ENCODE results near the gene KBTBD8.

DNA sequence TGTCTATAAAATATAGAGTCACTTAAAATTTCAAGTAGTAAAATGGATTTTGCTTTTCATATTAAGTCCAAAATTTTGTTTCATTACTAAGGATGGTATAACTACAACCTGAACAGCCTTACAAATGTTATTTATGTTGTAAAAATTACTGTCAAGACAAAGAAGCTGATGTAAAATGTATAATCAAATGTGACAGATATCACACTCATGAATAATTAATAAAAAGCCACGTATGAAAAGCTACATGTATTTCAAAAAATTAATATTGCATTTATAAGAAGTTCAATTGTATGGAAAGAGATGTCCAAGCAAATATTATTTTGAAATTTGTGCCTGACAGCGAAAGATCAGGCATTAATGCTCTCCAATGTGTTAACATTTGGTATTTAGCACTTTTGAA lies 48.9 kb downstream of the KBTBD8 start:
- TF ChIP-seq, protein P1, sequence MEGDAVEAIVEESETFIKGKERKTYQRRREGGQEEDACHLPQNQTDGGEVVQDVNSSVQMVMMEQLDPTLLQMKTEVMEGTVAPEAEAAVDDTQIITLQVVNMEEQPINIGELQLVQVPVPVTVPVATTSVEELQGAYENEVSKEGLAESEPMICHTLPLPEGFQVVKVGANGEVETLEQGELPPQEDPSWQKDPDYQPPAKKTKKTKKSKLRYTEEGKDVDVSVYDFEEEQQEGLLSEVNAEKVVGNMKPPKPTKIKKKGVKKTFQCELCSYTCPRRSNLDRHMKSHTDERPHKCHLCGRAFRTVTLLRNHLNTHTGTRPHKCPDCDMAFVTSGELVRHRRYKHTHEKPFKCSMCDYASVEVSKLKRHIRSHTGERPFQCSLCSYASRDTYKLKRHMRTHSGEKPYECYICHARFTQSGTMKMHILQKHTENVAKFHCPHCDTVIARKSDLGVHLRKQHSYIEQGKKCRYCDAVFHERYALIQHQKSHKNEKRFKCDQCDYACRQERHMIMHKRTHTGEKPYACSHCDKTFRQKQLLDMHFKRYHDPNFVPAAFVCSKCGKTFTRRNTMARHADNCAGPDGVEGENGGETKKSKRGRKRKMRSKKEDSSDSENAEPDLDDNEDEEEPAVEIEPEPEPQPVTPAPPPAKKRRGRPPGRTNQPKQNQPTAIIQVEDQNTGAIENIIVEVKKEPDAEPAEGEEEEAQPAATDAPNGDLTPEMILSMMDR (IDR thresholded peaks at IDR 0.05), result no peak
- no peak for TF ChIP-seq POLR2A (IDR thresholded peaks at IDR 0.05)

Measured in adrenal gland (tissue), 5 donors.